ENCODE results near the gene ALG12. TPM values are rescaled to one million over a fixed set of nuclear protein-coding genes. Genes with fewer than 3 reads are reported as not detected.
"Not testable (repeated sequence)": the region's sequence is repeated elsewhere in the genome, so short reads cannot be mapped to it uniquely, and the experiment has no call there.

ALG12 gene
- total RNA-seq, 2 donors from 2014 or later = 17.4 to 30.1 TPM

- H3K27me3 ChIP-seq (replicated peaks; ENCODE audit: insufficient read depth) = no peaks in the 10 kb centered on the region
- no peak overlapping the region for H3K27ac ChIP-seq
- no peak overlapping the region for H3K4me3 ChIP-seq
- DNase-seq (ENCODE audit: low spot score) (no peak), ATAC-seq (ENCODE audit: insufficient number of reproducible peaks, low FRiP score, low read depth) (no peak)
- H3K9me3 ChIP-seq = no peaks in the 10 kb centered on the region
- TF ChIP-seq, protein P1, sequence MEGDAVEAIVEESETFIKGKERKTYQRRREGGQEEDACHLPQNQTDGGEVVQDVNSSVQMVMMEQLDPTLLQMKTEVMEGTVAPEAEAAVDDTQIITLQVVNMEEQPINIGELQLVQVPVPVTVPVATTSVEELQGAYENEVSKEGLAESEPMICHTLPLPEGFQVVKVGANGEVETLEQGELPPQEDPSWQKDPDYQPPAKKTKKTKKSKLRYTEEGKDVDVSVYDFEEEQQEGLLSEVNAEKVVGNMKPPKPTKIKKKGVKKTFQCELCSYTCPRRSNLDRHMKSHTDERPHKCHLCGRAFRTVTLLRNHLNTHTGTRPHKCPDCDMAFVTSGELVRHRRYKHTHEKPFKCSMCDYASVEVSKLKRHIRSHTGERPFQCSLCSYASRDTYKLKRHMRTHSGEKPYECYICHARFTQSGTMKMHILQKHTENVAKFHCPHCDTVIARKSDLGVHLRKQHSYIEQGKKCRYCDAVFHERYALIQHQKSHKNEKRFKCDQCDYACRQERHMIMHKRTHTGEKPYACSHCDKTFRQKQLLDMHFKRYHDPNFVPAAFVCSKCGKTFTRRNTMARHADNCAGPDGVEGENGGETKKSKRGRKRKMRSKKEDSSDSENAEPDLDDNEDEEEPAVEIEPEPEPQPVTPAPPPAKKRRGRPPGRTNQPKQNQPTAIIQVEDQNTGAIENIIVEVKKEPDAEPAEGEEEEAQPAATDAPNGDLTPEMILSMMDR (IDR thresholded peaks at IDR 0.05) = no peak
- H3K4me1 ChIP-seq (ENCODE audit: control insufficient read depth in 1 of 2, low read depth in 2 of 2) = peaks cover 9 to 17% of the 10 kb centered on the region in 2 donors
- H3K36me3 ChIP-seq = no peaks in the 10 kb centered on the region
Measured at GRCh38 chr22:49948116-49948957, 30.1 kb upstream of the ALG12 start.

DNA sequence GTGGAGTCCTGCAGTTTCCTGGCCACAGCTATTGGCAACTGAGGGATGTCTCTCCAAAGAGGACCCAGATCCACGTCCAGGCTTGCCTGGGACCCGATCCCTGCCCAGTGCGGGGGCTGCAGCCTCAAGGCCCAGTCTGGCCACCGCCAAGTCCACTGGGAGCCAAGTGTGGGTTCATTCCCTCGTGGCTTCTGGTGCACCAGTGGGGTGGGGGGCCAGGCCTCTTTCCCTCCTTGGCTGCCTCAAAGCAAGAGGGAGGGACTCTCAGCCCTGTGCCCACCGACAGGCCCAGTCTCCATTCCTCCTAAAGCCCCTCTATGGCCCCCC, 29.0 kb upstream of the ALG12 start:
- Histone ChIP-seq H3K4me3 (no peak overlapping the region), H3K4me1 (ENCODE audit: control insufficient read depth in 1 of 2, low read depth in 2 of 2) (peaks cover 0 to 7% of the 10 kb centered on the region in 2 donors), H3K36me3 (no peaks in the 10 kb centered on the region), H3K27me3 (replicated peaks; ENCODE audit: insufficient read depth) (no peaks in the 10 kb centered on the region), H3K9me3 (no peaks in the 10 kb centered on the region), H3K27ac (no peak overlapping the region)
- DNase-seq (ENCODE audit: low spot score) = no peak
- TF ChIP-seq, protein P1 (IDR thresholded peaks at IDR 0.05) = no peak
- no peak for ATAC-seq (ENCODE audit: insufficient number of reproducible peaks, low FRiP score, low read depth)

GRCh38 chr22:49946612-49947295, 28.5 kb upstream of the ALG12 start:
- no peaks in the 10 kb centered on the region for H3K27me3 ChIP-seq (replicated peaks; ENCODE audit: insufficient read depth)
- TF ChIP-seq, protein P1 (IDR thresholded peaks at IDR 0.05) = no peak
- H3K9me3 ChIP-seq = no peaks in the 10 kb centered on the region
- no peaks in the 10 kb centered on the region for H3K36me3 ChIP-seq
- DNase-seq (ENCODE audit: low spot score) = no peak
- H3K4me3 ChIP-seq = no peak overlapping the region
- no peak for ATAC-seq (ENCODE audit: insufficient number of reproducible peaks, low FRiP score, low read depth)
- H3K27ac ChIP-seq = no peak overlapping the region
- H3K4me1 ChIP-seq (ENCODE audit: control insufficient read depth in 1 of 2, low read depth in 2 of 2) = peaks cover 0 to 2% of the 10 kb centered on the region in 2 donors

DNA sequence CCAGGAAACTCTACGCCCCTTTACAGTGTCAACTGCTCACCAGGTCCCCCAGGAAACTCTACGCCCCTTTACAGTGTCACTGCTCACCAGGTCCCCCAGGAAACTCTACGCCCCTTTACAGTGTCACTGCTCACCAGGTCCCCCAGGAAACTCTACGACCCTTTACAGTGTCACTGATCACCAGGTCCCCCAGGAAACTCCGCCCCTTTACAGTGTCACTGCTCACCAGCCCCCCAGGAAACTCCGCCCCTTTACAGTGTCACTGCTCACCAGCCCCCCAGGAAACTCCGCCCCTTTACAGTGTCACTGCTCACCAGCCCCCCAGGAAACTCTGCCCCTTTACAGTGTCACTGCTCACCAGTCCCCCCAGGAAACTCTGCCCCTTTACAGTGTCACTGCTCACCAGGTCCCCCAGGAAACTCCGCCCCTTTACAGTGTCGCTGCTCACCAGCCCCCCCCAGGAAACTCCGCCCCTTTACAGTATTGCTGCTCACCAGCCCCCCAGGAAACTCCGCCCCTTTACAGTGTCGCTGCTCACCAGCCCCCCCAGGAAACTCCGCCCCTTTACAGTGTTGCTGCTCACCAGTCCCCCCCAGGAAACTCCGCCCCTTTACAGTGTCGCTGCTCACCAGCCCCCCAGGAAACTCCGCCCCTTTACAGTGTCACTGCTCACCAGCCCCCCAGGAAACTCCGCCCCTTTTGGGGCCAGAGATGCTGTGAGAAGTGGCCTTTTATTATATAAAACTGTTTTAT, 27.0 kb upstream of the ALG12 start:
- H3K36me3 ChIP-seq; H3K27ac ChIP-seq; H3K27me3 ChIP-seq (replicated peaks; ENCODE audit: insufficient read depth); H3K4me1 ChIP-seq (ENCODE audit: control insufficient read depth in 1 of 2, low read depth in 2 of 2); DNase-seq (ENCODE audit: low spot score); ATAC-seq (ENCODE audit: insufficient number of reproducible peaks, low FRiP score, low read depth); H3K4me3 ChIP-seq; H3K9me3 ChIP-seq: not testable (repeated sequence)

GRCh38 chr22:49944399-49944891, 26.2 kb upstream of the ALG12 start:
- Histone ChIP-seq H3K9me3 (no peaks in the 10 kb centered on the region), H3K4me1 (ENCODE audit: control insufficient read depth in 1 of 2, low read depth in 2 of 2) (no peaks in the 10 kb centered on the region), H3K27ac (no peak overlapping the region), H3K36me3 (no peaks in the 10 kb centered on the region), H3K4me3 (no peak overlapping the region), H3K27me3 (replicated peaks; ENCODE audit: insufficient read depth) (no peaks in the 10 kb centered on the region)
- ATAC-seq (ENCODE audit: insufficient number of reproducible peaks, low FRiP score, low read depth) = no peak
- TF ChIP-seq, protein P1 (IDR thresholded peaks at IDR 0.05) = no peak
- DNase-seq (ENCODE audit: low spot score) = no peak
